Stimulated activated CD4-positive, alpha-beta T cell treated with anti-CD3 and anti-CD28 coated beads, Interleukin-4, amount 100 ng/mL, for 4 hours (primary cell): ENCODE results near the gene DOP1A.

Experiments
- DNase-seq, 2 experiments: peaks; one replicate each; pipeline ENCODE4 v3.0.0-alpha.2; 2020

DOP1A gene

DNA sequence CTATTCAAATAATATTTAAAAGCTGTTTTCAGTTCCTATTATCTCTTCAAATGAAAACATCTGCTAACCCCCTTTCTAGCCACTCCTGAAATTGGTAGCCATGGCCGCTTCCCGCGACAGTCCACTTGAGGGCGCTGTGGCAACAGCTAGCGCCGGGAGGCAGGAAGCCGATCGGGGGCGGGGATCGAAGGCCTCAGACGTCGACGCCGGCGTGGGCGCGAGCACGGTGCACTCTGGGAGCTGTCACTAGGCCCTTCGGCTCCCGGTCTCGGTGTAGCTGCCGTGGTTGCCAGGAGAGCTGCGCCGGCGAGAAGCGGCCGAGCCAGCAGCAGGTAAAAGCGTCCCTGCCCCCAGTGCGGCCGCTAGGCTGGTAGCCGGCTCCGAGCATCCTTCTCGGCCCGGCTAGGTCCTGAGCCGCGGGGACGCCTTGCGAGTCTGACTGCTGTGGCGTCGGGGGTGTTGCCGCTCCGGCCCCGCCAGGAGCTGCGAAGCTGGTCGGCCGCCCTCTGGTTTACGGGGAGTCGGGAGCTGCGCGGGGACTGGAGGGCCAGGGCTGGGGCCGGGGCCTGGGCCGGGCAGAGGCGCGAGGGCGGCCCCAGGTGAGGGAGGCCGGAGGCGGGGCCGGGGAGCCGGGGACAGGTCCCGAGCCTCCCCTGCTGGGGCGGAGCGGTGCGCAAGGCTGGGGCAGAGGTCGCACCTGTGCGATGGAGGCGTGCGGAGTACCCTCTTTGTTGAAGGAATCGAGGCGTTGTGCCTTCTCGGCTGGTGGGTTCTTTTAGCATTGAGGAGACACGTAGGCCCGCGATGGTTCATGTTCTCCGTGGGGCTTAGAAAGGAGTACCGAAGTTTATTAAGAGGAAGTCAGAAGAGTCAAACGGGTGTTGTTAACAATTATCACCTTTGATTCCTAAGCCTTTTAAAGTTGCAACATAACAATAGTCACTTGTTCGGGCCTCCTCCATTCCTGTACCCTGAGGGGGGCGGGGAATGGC is at the start of gene DOP1A:
DOP1A (plus strand) TSS at position 224 of the 992 bp plus-strand sequence. CDS start 29,307 bp downstream, outside the sequence.
- DNase-seq, result peak; percentile 95 to 98

- no peak for DNase-seq
These were observed 47.7 kb upstream of the DOP1A start for GRCh38 chr6:83019741-83020140.

- no peak for DNase-seq
These were observed 35.8 kb upstream of the DOP1A start for GRCh38 chr6:83031689-83032088.

GRCh38 chr6:83038246-83038645 is 29.2 kb upstream of the DOP1A start:
- DNase-seq, result no peak

GRCh38 chr6:83042467-83043053 is 24.9 kb upstream of the DOP1A start:
- no peak for DNase-seq

DNA sequence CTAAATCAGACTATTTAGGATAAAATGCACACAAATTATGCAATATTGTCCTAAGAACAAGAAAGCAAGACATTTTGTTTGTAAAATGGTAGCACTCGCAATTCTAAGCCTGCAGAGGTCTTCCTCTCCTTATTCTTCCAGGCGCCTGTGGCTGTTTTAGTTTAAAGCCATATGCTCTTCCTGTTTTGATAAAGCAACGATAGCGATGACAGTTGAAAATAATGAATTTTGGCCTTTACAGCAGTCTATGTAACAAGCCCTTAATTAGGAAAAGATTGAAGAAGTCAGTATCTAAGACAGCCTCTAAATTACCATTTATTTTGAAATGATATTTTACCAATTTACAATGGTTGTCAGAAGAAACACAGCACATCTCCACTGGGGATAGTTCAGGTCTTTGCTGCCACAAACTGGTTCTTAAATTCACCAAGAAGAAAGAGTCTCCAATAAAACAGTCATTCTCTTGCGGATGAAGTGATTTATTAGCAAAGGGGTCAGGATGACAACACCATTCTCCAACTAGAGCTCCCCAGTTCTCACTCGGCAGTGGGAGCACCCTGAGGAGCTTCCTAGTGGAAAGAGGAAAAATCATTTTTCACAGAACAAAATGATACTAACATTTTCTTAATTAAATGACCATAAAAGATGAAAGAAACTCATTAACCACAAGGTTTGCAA is 23.2 kb upstream of the DOP1A start:
- no peak for DNase-seq

DNA sequence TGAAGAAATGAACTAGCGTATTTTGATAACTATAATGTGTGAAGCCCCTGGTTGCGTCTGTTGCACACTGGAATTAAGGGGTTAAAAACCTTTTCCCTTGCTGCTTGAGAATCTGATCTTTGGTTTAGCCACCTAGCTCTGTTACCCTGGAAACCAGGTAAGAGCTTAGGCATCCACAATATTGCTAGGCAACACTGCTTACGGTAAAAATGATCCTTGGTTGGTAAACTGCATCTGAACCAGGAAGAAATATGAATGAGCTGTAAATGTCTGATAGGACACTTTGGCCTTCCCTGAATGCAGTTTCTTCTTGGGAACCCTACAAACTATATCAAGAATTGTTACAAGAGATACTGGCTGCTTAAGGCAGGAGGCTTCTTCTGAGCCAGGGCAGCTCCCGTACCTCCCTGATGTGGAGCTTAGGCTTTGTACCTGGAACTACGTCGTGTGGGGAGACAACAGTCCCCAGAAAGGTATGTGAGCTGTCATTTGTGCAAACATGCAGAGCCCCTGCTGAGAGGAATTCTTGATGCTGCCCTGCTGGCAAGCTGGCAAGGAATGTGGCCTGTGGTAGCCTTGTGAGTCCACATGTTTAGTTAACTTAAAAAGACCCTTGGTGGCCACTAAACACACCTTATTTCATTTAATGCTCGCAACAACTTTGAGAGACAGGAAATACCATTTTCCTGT is 20.3 kb upstream of the DOP1A start:
- DNase-seq, result no peak

DNA sequence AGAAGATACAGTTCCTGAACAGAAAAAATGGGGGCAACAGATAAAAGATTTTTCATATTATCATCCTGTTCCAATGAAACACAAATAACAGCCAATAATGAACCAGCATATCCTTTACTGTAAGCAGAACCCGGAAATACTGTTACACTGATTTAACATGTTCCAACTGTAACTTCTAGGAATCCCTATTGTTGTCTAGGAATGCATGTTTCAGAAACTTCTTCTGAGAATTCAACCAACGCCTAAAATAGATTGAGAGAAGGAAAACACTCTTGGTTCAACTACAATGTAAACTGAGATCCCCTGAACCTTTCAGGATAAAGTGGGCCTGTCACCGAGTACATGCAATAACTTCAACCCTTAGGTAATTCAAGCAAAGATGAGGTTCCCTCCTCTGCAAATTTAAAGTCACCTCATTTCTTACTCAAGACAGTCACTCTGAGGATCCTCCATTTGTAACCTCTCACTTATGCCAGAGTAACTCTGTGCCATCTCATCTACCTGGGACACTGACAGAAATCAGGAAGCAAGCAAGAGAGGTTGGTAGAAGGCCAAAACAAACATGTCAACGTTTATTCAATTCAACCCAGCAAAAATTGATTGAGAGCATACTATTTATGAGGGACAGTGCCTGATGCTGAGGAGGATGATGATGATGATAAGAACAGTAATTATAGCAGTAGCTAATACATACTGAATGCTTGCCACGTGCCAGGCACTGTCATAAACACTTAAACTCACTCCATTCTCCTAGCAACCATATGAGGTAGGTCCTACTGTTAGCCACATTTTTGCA is 15.9 kb upstream of the DOP1A start:
- DNase-seq, result no peak

GRCh38 chr6:83053678-83054077 is 13.8 kb upstream of the DOP1A start:
- no peak for DNase-seq

- DNase-seq, result peak; percentile 4 to 23
These were observed 12.0 kb upstream of the DOP1A start for GRCh38 chr6:83055366-83055964.

GRCh38 chr6:83057705-83058321 is 9.7 kb upstream of the DOP1A start:
- DNase-seq, result no peak

DNA sequence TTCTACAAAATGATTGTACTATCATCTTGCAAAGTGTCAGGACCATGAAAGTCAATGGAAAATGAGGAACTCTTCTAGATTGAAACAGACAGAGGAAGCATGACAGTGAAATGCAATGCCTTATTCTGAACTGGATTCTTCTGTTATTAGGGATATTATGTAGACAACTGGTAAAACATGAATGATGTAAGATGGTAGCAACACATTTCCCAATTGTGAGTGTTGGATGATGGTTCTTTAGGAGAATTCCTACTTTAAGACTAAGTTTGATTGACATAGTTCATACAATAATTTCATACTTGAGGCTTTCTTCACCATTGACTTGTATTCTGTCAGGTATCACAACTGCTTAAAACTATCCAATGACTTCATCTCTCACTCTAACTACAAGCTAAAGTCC is 6.3 kb upstream of the DOP1A start:
- no peak for DNase-seq

DNA sequence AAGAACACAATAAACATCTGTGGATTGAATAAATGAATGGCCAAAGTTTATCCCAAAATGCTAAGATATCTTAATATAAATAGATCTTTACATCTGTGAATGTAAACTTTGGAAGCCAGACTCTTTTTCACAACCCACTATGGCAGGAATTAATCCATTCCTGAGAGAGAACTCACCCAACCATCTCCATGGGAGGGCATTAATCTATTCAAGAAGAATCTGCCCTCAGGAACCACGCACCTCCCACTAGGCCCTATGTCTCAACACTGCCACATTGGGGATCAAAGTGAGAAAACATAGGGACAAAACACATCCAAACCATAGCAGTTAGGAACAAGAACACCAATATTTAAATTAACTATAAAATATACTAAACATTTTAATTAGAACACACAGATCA is 5.2 kb upstream of the DOP1A start:
- DNase-seq, result no peak

DNA sequence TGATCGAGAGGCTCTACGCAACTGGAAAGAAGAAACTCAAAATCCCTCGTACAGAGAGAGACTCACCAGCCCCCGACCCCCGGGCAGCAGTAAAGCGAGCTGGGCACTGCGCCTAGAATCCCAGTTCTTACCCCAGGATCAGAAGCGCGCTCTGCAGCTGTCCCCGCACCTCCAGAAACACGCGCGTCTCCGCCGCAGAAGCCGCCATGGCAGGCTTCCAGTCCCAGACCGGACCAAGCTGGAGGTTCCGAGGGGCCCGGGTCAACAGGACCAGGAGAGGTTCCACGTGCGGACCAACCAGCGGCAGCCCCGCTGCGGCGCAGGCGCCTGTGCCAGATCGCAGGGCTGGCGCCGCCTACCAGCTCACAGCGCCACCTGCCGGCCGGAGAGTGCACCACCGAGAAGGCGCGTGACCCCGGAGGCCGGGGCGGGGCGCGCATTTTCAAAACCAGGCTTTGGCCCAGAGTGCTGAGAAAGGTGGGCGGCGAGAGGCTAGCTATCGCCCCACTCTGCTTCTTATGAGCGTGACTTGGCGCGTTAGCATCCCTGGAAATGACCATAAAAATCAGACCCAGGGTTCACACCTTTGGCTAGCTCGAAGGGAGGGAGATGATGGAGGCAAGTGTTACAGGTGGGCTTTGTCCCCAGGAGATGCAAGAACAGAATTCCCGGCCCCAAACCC is 1.8 kb upstream of the DOP1A start, which contains the start of gene UBE3D:
UBE3D (minus strand) TSS at position 331 of the 682 bp plus-strand sequence; CDS start at position 208, 123 bp downstream.
- DNase-seq, result peak; percentile 85 to 96

- DNase-seq, result no peak
These were observed 1.1 kb downstream of the DOP1A start for GRCh38 chr6:83068616-83069015.

DNA sequence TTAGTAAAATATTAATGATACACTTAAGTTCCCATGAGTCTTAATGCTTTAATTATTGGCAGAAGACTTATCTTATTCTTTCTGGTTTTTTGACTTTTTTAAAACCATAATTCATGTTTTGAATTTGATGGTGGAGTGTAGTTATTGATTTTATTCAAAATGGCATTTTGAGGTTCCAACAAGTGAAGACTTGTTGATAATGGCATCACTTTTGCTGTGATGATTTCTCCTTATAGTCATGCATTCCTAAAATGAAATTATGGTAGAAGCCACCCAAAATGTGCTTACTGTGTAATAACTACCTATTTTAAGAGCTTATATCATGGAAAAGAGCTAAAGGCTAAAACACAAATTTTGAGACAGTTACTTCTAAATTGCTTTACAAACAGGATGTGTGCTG is 2.2 kb downstream of the DOP1A start:
- no peak for DNase-seq

GRCh38 chr6:83071023-83071422 is 3.6 kb downstream of the DOP1A start:
- no peak for DNase-seq

DNA sequence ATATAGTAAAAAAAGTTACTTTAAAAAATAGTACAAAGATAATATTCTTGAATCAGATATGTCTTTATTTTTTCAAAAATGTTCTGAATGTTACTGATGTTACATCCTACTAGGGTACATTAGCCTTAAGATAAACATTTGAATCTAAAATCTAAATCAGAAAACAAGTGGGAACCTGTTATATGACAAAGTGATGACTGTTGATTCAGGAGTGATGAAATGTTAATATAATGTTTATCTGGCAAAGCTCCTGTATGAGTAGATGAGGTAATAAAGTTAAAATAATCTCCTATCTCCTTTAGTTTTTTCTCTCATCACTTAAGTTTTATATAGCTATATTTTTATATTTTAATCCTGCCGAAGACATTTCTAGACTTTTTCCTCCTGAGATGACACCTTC is 4.2 kb downstream of the DOP1A start:
- DNase-seq, result no peak

DNA sequence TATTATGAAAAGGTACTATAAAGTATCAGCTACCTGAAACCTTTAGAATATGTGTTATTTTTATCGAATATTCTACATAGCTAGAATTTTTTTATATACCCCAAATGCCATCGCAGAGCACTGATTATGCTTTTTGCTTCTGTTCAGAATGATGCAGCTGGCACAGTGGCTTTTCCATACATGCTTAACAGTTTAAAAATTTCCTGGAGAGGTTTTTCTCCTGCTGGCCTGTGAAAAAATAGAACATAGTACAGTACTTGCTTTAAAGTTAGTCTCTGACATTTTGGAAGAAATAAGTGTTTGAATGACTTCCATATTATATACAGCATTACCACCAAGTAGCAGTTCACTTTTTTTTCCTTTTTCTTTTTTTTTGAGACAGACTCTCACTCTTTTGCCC is 5.3 kb downstream of the DOP1A start:
- DNase-seq, result no peak

DNA sequence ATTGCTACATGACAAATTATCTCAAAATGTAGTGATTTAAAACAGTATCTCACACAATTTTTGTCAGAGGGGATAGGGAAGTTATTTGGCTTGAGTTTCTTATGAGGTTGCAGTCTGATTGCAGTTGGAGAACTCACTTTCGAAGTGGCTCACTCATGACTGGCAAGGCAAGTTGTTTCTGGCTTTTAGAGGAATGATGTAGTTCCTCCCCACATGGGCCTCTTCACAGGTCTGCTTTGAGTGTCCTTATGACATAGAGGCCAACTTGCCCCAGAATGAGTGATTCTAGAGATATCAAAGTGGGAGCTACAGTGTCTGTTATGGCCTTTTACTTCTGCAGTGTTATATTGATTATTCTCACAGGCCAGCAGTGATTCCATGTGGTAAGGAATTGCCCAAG is 6.1 kb downstream of the DOP1A start:
- DNase-seq, result no peak

DNA sequence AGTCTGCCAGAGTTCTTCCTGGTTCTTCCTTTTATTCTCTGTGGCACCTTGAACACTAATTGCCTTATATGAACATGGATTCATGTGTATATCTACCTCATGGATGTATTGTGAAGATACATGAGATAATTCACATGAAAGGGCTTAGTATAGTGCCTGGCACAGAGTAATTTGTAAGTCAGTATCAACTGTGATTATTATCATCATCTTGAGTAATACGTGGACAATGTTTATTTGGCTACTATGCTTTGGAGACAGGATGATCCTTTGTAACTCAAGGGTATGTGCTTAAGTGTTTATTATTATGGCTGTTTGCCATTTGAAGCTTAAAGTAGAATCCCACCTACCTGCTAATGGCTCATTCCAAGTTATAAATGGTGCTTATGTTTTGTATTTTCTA is 16.0 kb downstream of the DOP1A start:
- DNase-seq, result no peak
